SU-DHL-6 (cell line): Measurements from ENCODE around the gene GPR26.

Experiments used
- EZH2phosphoT487 ChIP-seq: fragments of 200-600 bp; sonication (generic), shearing (Covaris generic); conservative IDR thresholded peaks from 2 replicates; pipeline ENCODE4 v1.6.1; 2018; ENCODE audit warnings: mild to moderate bottlenecking, antibody characterized with exemption, low read length, moderate library complexity, mixed read lengths
- TF ChIP-seq, protein P1 (sequence below): fragments of 200-600 bp; sonication (generic); IDR thresholded peaks from one replicate; pipeline ENCODE4 v1.5.1; 2017; ENCODE audit warnings: antibody characterized with exemption, mild to moderate bottlenecking, low read length, moderate library complexity; ENCODE audit not compliant: insufficient read depth, poor library complexity, severe bottlenecking

DNA sequence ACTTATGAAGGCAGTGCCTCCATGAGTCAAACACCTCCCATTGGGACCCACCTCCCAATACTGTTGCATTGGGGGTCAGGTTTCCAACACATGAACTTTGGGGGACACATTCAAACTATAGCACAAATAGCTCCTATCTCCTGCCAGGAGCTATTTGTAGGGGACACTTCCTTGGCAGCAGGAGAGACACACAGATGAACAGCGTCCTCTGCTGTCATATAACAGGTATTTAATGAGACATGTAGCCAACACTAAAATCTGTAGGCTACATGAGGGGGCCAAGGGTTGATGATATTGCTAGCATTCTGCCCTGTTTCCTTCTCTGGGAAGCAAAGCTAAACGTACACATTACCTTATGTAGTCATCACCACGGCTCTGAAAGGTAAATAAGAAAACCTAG, 2.6 kb upstream of the GPR26 start:
- TF ChIP-seq, protein P1, sequence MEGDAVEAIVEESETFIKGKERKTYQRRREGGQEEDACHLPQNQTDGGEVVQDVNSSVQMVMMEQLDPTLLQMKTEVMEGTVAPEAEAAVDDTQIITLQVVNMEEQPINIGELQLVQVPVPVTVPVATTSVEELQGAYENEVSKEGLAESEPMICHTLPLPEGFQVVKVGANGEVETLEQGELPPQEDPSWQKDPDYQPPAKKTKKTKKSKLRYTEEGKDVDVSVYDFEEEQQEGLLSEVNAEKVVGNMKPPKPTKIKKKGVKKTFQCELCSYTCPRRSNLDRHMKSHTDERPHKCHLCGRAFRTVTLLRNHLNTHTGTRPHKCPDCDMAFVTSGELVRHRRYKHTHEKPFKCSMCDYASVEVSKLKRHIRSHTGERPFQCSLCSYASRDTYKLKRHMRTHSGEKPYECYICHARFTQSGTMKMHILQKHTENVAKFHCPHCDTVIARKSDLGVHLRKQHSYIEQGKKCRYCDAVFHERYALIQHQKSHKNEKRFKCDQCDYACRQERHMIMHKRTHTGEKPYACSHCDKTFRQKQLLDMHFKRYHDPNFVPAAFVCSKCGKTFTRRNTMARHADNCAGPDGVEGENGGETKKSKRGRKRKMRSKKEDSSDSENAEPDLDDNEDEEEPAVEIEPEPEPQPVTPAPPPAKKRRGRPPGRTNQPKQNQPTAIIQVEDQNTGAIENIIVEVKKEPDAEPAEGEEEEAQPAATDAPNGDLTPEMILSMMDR: no peak
- TF ChIP-seq EZH2phosphoT487: no peak
